Measurements from ENCODE around the gene SMIM24.
A peak's percentile ranks its signal among the peaks of the same experiment; 100 is the strongest.
"Not testable (repeated sequence)": the region's sequence is repeated elsewhere in the genome, so short reads cannot be mapped to it uniquely, and the experiment has no call there.

SMIM24 gene

GRCh38 chr19:3455960-3456601 is 24.2 kb downstream of the SMIM24 start:
- DNase-seq (ENCODE audit: low spot score): no peak

- DNase-seq (ENCODE audit: low spot score): no peak
Observed at GRCh38 chr19:3455393-3455955, 24.9 kb downstream of the SMIM24 start.

GRCh38 chr19:3454656-3455392 is 25.5 kb downstream of the SMIM24 start:
- DNase-seq (ENCODE audit: low spot score): no peak

- no peak for DNase-seq (ENCODE audit: low spot score)
Observed at GRCh38 chr19:3453840-3454239, 26.5 kb downstream of the SMIM24 start.

- not testable (repeated sequence) for DNase-seq (ENCODE audit: low spot score)
Observed at GRCh38 chr19:3452942-3453214, 27.4 kb downstream of the SMIM24 start.

- DNase-seq (ENCODE audit: low spot score): no peak
Observed at GRCh38 chr19:3452171-3452941, 28.0 kb downstream of the SMIM24 start.

- DNase-seq (ENCODE audit: low spot score): no peak
Observed at GRCh38 chr19:3451451-3451866, 28.9 kb downstream of the SMIM24 start.

GRCh38 chr19:3450796-3451411 is 29.4 kb downstream of the SMIM24 start:
- DNase-seq (ENCODE audit: low spot score): no peak

- no peak for DNase-seq (ENCODE audit: low spot score)
Observed at GRCh38 chr19:3448616-3449334, 31.6 kb downstream of the SMIM24 start.

GRCh38 chr19:3446657-3447056 is 33.7 kb downstream of the SMIM24 start:
- DNase-seq (ENCODE audit: low spot score): not testable (repeated sequence)

- no peak for DNase-seq (ENCODE audit: low spot score)
Observed at GRCh38 chr19:3444695-3445234, 35.6 kb downstream of the SMIM24 start.

- peak; percentile 69 for DNase-seq (ENCODE audit: low spot score)
Observed at GRCh38 chr19:3443840-3444694, 36.3 kb downstream of the SMIM24 start.

GRCh38 chr19:3442487-3443071 is 37.7 kb downstream of the SMIM24 start:
- no peak for DNase-seq (ENCODE audit: low spot score)

GRCh38 chr19:3441986-3442329 is 38.4 kb downstream of the SMIM24 start:
- no peak for DNase-seq (ENCODE audit: low spot score)

GRCh38 chr19:3441089-3441985 is 39.0 kb downstream of the SMIM24 start:
- peak; percentile 86 for DNase-seq (ENCODE audit: low spot score)

GRCh38 chr19:3440082-3440481 is 40.2 kb downstream of the SMIM24 start:
- peak; percentile 83 for DNase-seq (ENCODE audit: low spot score)

GRCh38 chr19:3434630-3435553 is 45.4 kb downstream of the SMIM24 start:
- DNase-seq (ENCODE audit: low spot score): no peak

All from D341Med (cell line).